Mesendoderm (in vitro differentiated cells): ENCODE data around the gene EFCAB11.
A peak's percentile ranks its signal among the peaks of the same experiment; 100 is the strongest.

ENCODE experiments used
- DNase-seq: peaks from one replicate; pipeline ENCODE4 v3.0.0; 2013
- H2AK5ac ChIP-seq: 2 replicates; pipeline ENCODE4 v1.6.1; 2013; ENCODE audit warnings: low read length, inconsistent platforms
- H2BK120ac ChIP-seq: 2 replicates; pipeline ENCODE4 v1.6.1; 2013; ENCODE audit warnings: low read depth, mild to moderate bottlenecking, low read length, moderate library complexity, mixed read lengths
- H2BK15ac ChIP-seq: replicated peaks from 2 replicates; pipeline ENCODE4 v1.6.1; 2013; ENCODE audit warnings: low read depth, mild to moderate bottlenecking, moderate library complexity
- H2BK5ac ChIP-seq: 2 replicates; pipeline ENCODE4 v1.6.1; 2013; ENCODE audit warnings: low read length, inconsistent platforms
- H3K18ac ChIP-seq: 2 replicates; pipeline ENCODE4 v1.6.1; 2013; ENCODE audit warnings: mild to moderate bottlenecking, low read length, mixed read lengths
- H3K23ac ChIP-seq: one replicate; pipeline ENCODE4 v1.6.1; 2013; ENCODE audit warnings: low read length
- H3K27ac ChIP-seq: 2 replicates; pipeline ENCODE4 v1.5.1; 2013; ENCODE audit warnings: low read depth, mild to moderate bottlenecking, inconsistent platforms, low read length, moderate library complexity
- H3K27me3 ChIP-seq: 2 replicates; pipeline ENCODE4 v1.6.1; 2013; ENCODE audit warnings: low read length, control low read depth, mild to moderate bottlenecking, inconsistent platforms; ENCODE audit not compliant: insufficient read depth, poor library complexity
- H3K36me3 ChIP-seq: 2 replicates; pipeline ENCODE4 v1.6.1; 2013; ENCODE audit warnings: low read length, inconsistent platforms; ENCODE audit not compliant: control insufficient read depth, insufficient read depth
- H3K4ac ChIP-seq: one replicate; pipeline ENCODE4 v1.6.1; 2013; ENCODE audit warnings: low read depth, mild to moderate bottlenecking, low read length, moderate library complexity
- H3K4me1 ChIP-seq: 2 replicates; pipeline ENCODE4 v1.6.1; 2013; ENCODE audit warnings: low read depth, low read length, inconsistent platforms; ENCODE audit not compliant: control insufficient read depth
- H3K4me2 ChIP-seq: 2 replicates; pipeline ENCODE4 v1.6.1; 2013; ENCODE audit warnings: low read length
- H3K4me3 ChIP-seq: 2 replicates; pipeline ENCODE4 v1.5.1; 2013; ENCODE audit warnings: mild to moderate bottlenecking, low read length
- H3K56ac ChIP-seq: one replicate; pipeline ENCODE4 v1.6.1; 2013; ENCODE audit warnings: low read length
- H3K79me1 ChIP-seq: 2 replicates; pipeline ENCODE4 v1.6.1; 2013; ENCODE audit warnings: low read length, inconsistent platforms
- H3K79me2 ChIP-seq: 2 replicates; pipeline ENCODE4 v1.6.1; 2013; ENCODE audit warnings: mild to moderate bottlenecking, low read length; ENCODE audit not compliant: control insufficient read depth, insufficient read depth
- H3K9ac ChIP-seq: 2 replicates; pipeline ENCODE4 v1.6.1; 2013; ENCODE audit warnings: low read length, inconsistent platforms
- H4K5ac ChIP-seq: one replicate; pipeline ENCODE4 v1.6.1; 2013; ENCODE audit warnings: low read length
- H4K8ac ChIP-seq: one replicate; pipeline ENCODE4 v1.6.1; 2013; ENCODE audit warnings: low read depth, mild to moderate bottlenecking, control low read depth, low read length, moderate library complexity
- WGBS: extraction: QIAGEN DNeasy Blood & Tissue Kit; methylation state at CpG from one replicate; pipeline ENCODE4 v1.1.7; 2013; ENCODE audit warnings: low lambda C conversion rate, missing lambda C conversion rate; ENCODE audit not compliant: insufficient coverage; ENCODE audit errors: extremely low coverage; 5-methylcytosine and 5-hydroxymethylcytosine counted together

Gene EFCAB11

DNA sequence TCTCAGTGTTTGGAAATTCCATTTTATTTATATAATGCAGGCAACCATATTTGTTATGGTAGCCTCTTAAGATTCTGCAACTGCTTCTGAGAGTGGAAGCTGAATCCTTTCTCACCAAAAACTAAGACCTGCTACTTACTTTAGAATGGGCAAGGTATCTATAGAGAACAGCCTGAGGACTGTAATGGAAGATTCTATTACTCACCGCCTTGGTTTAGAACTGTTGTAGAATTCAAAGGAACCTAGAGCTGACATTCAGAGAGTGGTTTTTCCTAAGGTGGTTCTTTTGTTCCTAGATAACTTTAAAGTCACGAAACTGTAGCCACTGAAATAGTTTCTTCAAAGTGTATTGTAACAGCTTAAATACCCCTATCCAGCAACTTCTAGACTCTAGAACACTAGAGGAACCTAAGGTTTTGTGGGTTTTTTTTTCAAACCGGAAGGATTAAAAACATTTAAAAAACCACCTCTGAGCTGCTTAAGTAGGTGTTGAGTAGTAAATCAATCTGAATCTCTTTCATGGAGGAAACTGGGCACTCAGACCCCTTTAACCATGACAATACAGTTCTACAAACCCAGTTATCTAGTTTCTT, 5.4 kb upstream of the EFCAB11 start:
- Histone ChIP-seq H2AK5ac (no peak overlapping the region), H3K79me1 (peaks cover 20% of the 10 kb centered on the region), H3K36me3 (peaks cover 2% of the 10 kb centered on the region), H3K27ac (no peak overlapping the region), H3K4me2 (no peak overlapping the region), H2BK120ac (no peak overlapping the region), H3K56ac (no peak overlapping the region), H3K79me2 (peaks cover 14% of the 10 kb centered on the region), H3K27me3 (no peaks in the 10 kb centered on the region), H3K18ac (no peak overlapping the region), H3K4me3 (no peak overlapping the region), H4K5ac (no peak overlapping the region), H2BK5ac (no peak overlapping the region), H3K9ac (no peak overlapping the region), H3K4me1 (no peaks in the 10 kb centered on the region), H3K23ac (no peak overlapping the region), H4K8ac (no peak overlapping the region), H3K4ac (no peak overlapping the region), H2BK15ac (no peak overlapping the region)
- no peak for DNase-seq
- WGBS = no CpG with 5 or more reads among the region's 3 CpGs

DNA sequence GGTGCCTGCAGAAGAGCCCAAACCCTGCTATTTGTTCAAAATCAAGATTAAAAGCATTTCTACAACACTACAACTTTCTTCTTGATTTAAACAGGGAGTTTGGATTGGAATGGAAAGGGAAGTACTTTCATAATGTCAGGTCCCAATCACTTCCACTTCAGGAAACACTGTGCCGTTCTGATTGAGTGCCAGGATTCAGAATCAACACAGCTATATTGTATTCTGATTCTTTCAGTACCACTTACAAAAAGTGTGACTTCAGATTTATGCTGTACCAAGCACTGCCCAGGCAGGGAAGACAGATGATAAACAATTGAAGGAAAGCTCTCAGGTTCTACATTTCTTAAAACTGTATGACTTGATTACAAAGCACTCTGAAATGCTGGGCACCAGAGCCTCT, 4.4 kb upstream of the EFCAB11 start:
- Histone ChIP-seq H3K9ac (no peak overlapping the region), H3K4me3 (no peak overlapping the region), H3K79me2 (peaks cover 14% of the 10 kb centered on the region)

DNA sequence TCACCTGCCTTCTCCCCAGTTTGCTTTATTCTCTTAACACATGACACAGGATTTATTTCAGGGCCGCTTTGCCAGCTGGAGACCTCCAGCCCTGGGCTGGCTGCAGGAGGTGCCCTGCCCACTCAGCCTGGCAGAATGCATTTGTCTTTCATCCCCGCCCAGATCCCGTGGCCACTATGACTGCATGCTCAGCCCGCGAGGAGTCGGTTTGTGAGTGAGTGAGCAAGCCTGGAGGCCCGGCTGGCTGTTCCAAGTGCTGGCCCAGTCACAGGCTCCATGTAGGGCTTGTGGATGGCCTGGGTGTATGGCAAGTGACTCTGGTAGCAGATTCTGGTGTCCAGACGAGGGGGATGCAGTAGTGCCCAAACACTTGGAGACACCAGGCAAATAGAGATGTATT, 3.3 kb upstream of the EFCAB11 start:
- Histone ChIP-seq H4K5ac (no peak overlapping the region), H3K36me3 (no peaks in the 10 kb centered on the region), H2BK15ac (no peak overlapping the region), H2AK5ac (no peak overlapping the region), H3K56ac (no peak overlapping the region), H3K4ac (no peak overlapping the region), H4K8ac (no peak overlapping the region), H3K18ac (no peak overlapping the region), H3K4me1 (no peaks in the 10 kb centered on the region), H3K4me3 (no peak overlapping the region), H3K79me2 (peaks cover 12% of the 10 kb centered on the region), H3K9ac (no peak overlapping the region), H3K27me3 (no peaks in the 10 kb centered on the region), H3K79me1 (peaks cover 13% of the 10 kb centered on the region), H3K27ac (no peak overlapping the region), H2BK5ac (no peak overlapping the region), H3K4me2 (no peak overlapping the region), H3K23ac (no peak overlapping the region), H2BK120ac (no peak overlapping the region)
- no CpG with 5 or more reads among the region's 8 CpGs for WGBS
- DNase-seq = no peak

More for the DNA sequence above, 4.4 kb upstream of the EFCAB11 start:
- no peak for DNase-seq
- Histone ChIP-seq H3K4me1 (no peaks in the 10 kb centered on the region), H4K5ac (no peak overlapping the region), H3K27ac (no peak overlapping the region), H2AK5ac (no peak overlapping the region), H2BK15ac (no peak overlapping the region), H3K23ac (no peak overlapping the region), H3K4me2 (no peak overlapping the region), H3K27me3 (no peaks in the 10 kb centered on the region), H3K56ac (no peak overlapping the region), H2BK120ac (no peak overlapping the region), H3K79me1 (peaks cover 20% of the 10 kb centered on the region), H3K36me3 (no peaks in the 10 kb centered on the region), H3K18ac (no peak overlapping the region), H2BK5ac (no peak overlapping the region), H4K8ac (no peak overlapping the region), H3K4ac (no peak overlapping the region)
- WGBS = no CpG with 5 or more reads among the region's 1 CpG

DNA sequence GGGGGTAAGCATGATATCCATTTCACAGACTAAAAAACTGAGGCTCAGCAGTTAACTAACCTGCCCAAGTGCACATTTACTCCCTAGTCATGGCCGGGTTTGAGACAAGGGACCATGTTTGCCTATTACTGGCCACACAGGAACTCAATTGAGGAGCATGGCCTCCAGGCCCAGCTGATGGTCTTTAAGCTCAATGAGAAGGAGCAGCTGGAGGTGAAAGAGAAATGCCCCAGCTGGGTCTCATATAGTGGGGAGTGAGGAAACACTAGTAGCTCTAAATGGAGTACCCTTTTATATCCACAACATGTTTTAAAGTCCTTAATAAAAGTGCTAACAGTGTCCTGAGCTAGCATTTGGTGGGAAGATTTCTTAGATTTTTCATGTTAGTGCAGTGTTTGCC, 2.8 kb upstream of the EFCAB11 start:
- Histone ChIP-seq H3K56ac (peak overlapping the region; percentile 22), H3K23ac (no peak overlapping the region), H2BK120ac (no peak overlapping the region), H3K27ac (no peak overlapping the region), H3K4me3 (no peak overlapping the region), H4K8ac (no peak overlapping the region), H2BK5ac (no peak overlapping the region), H3K79me2 (peaks cover 12% of the 10 kb centered on the region), H3K4me1 (no peaks in the 10 kb centered on the region), H3K4me2 (no peak overlapping the region), H4K5ac (no peak overlapping the region), H2BK15ac (no peak overlapping the region), H3K27me3 (no peaks in the 10 kb centered on the region), H3K9ac (peak overlapping the region; percentile 12), H3K79me1 (peaks cover 13% of the 10 kb centered on the region), H3K4ac (no peak overlapping the region), H2AK5ac (no peak overlapping the region), H3K18ac (no peak overlapping the region), H3K36me3 (no peaks in the 10 kb centered on the region)
- DNase-seq = no peak
- WGBS = no CpG with 5 or more reads among the region's 1 CpG

DNA sequence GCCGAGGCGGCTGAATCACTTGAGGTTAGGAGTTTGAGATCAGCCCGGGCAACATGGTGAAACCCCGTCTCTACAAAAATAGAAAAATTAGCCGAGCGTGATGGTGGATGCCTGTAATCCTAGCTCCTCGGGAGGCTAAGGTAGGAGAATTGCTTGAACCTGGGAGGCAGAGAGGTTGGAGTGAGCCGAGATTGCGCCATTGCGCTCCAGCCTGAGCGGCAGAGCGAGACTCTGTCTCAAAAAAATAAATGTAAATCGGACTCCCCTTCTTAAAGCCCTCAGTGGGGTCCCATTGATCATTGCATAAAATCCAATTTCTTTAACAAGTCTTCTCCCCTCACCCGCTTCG, 2.1 kb upstream of the EFCAB11 start:
- no peak for DNase-seq
- no peak overlapping the region for H2BK15ac ChIP-seq
- H3K9ac ChIP-seq = peak overlapping the region; percentile 77
- H3K4me1 ChIP-seq = no peaks in the 10 kb centered on the region
- WGBS = no CpG with 5 or more reads among the region's 15 CpGs
- no peak overlapping the region for H3K18ac ChIP-seq
- no peaks in the 10 kb centered on the region for H3K36me3 ChIP-seq
- peak overlapping the region; percentile 65 for H3K4me2 ChIP-seq
- H3K4me3 ChIP-seq = peak overlapping the region; percentile 92
- H2BK120ac ChIP-seq = no peak overlapping the region
- H3K56ac ChIP-seq = peak overlapping the region; percentile 87
- peaks cover 12% of the 10 kb centered on the region for H3K79me2 ChIP-seq
- H3K27ac ChIP-seq = no peak overlapping the region
- no peak overlapping the region for H2AK5ac ChIP-seq
- H3K4ac ChIP-seq = no peak overlapping the region
- H3K23ac ChIP-seq = peak overlapping the region; percentile 0
- H2BK5ac ChIP-seq = no peak overlapping the region
- no peaks in the 10 kb centered on the region for H3K27me3 ChIP-seq
- no peak overlapping the region for H4K8ac ChIP-seq
- H4K5ac ChIP-seq = no peak overlapping the region
- H3K79me1 ChIP-seq = peaks cover 13% of the 10 kb centered on the region
